ENCODE measurements around the gene KRTAP3-3. TPM values are rescaled to one million over a fixed set of nuclear protein-coding genes. Genes with fewer than 3 reads are reported as not detected.
A peak's percentile ranks its signal among the peaks of the same experiment; 100 is the strongest.

KRTAP3-3 gene
- total and polyA plus RNA-seq, 2 of the 8 experiments (the other 6 are each of a cell fraction or from before 2014, with no cell fraction given): not detected

GRCh38 chr17:40980117-40980516 is 13.8 kb downstream of the KRTAP3-3 start:
- Histone ChIP-seq H2BK120ac (replicated peaks; ENCODE audit: low read depth, low read length) (no peak overlapping the region), H3K56ac (replicated peaks; ENCODE audit: insufficient read length, low read depth, low read length) (no peak overlapping the region), H2BK15ac (ENCODE audit: low read length) (no peak overlapping the region), H3K79me1 (ENCODE audit: low read depth, low read length) (no peaks in the 10 kb centered on the region), H3K18ac (ENCODE audit: extremely low read depth, low read length) (no peak overlapping the region), H4K91ac (replicated peaks; ENCODE audit: insufficient read length, low read length) (no peak overlapping the region), H4K20me1 (replicated peaks in 1 of 2; ENCODE audit: control insufficient read depth in 1 of 2, insufficient read depth in 2 of 2, low read length in 2 of 2) (no peaks in the 10 kb centered on the region), H2AK5ac (ENCODE audit: low read depth, low read length) (no peak overlapping the region), H3K27me3 (replicated peaks in 1 of 4; ENCODE audit: control insufficient read depth in 3 of 4, extremely low read depth in 1 of 4, insufficient read depth in 3 of 4, low read length in 3 of 4) (no peaks in the 10 kb centered on the region), H2BK5ac (ENCODE audit: low read depth, low read length) (no peak overlapping the region), H2BK12ac (ENCODE audit: low read depth, low read length) (no peak overlapping the region), H3K4me2 (ENCODE audit: insufficient read depth in 1 of 2, low read depth in 2 of 2, low read length in 2 of 2) (no peak overlapping the region), H3K9ac (replicated peaks in 1 of 4; ENCODE audit: extremely low read depth in 1 of 4, low read depth in 3 of 4, low read length in 3 of 4) (no peak overlapping the region), H4K5ac (ENCODE audit: insufficient read length, low read depth, low read length) (no peak overlapping the region), H3K4me3 (ENCODE audit: extremely low read depth in 1 of 4, insufficient read depth in 2 of 4, low read depth in 3 of 4, low read length in 4 of 4) (no peak overlapping the region), H3K14ac (ENCODE audit: insufficient read length) (no peak overlapping the region), H3K4me1 (replicated peaks in 1 of 4; ENCODE audit: control insufficient read depth in 3 of 4, insufficient read depth in 4 of 4, low read length in 3 of 4) (peaks cover 3 to 8% (median 6%) of the 10 kb centered on the region in 4 experiments; a peak in 4 of 7 replicates), H2AFZ (ENCODE audit: low read length) (no peak overlapping the region), H3K23me2 (ENCODE audit: low read depth, low read length) (no peaks in the 10 kb centered on the region), H3K79me2 (ENCODE audit: control insufficient read depth in 1 of 2, insufficient read depth in 2 of 2, low read length in 2 of 2) (no peaks in the 10 kb centered on the region), H3K23ac (ENCODE audit: insufficient read length) (no peak overlapping the region), H3K4ac (replicated peaks; ENCODE audit: insufficient read length, low read depth, low read length) (no peak overlapping the region), H3K36me3 (ENCODE audit: control insufficient read depth in 2 of 4, insufficient read depth in 4 of 4, low read length in 3 of 4) (no peaks in the 10 kb centered on the region), H3K27ac (ENCODE audit: low read depth, low read length) (no peak overlapping the region), H3K9me3 (ENCODE audit: insufficient read depth in 2 of 2, low read depth in 1 of 2, low read length in 1 of 2) (no peaks in the 10 kb centered on the region), H4K8ac (ENCODE audit: extremely low read depth, insufficient read depth, low read length) (no peak overlapping the region), H2BK20ac (ENCODE audit: low read length) (no peak overlapping the region)
- FAIRE-seq: peak; percentile 19
- 71% methylated on average over 3 of the region's 3 CpGs; no CpG with 5 or more reads in 1 of the 2 experiments for WGBS, 2 experiments (ENCODE audit: extremely low coverage in 1 of 2, insufficient coverage in 1 of 2, insufficient read length in 1 of 2, insufficient replicate concordance in 2 of 2, low coverage in 1 of 2, low lambda C conversion rate in 2 of 2, missing lambda C conversion rate in 1 of 2)
- TF ChIP-seq SP1 (IDR thresholded peaks at IDR 0.05; ENCODE audit: low read depth, low read length) (0 out of 2 replicates have a peak, but pooled peaks have one; percentile 10), NANOG (IDR thresholded peaks at IDR 0.05; ENCODE audit: insufficient read depth, low read depth, low read length, poor library complexity, severe bottlenecking) (peak; percentile 73), BRCA1 (IDR thresholded peaks at IDR 0.05; ENCODE audit: low read depth, low read length) (no peak)
- ChIA-PET CTCF (ENCODE audit: partially characterized antibody) (interaction anchor here (0.6 to 5.4 kb wide), 5 partner anchors 16 to 668 kb away, joined by 3 to 34 read pairs (median 4); no protein-coding TSS in a partner anchor), POLR2A (ENCODE audit: partially characterized antibody) (no interaction called here)
- DNase-seq (ENCODE audit: low read depth in 1 of 2, low spot score in 2 of 2): no peak
